Caki2 (cell line): ENCODE data around the gene DTX1. TPM values are rescaled to one million over a fixed set of nuclear protein-coding genes. Genes with fewer than 3 reads are reported as not detected.

Experiments
- DNase-seq: peaks from one replicate; pipeline ENCODE4 v3.0.0-alpha.2; 2015; ENCODE audit warnings: low read depth
- in situ Hi-C: cut with HindIII; loops from 2 replicates; pipeline ENCODE4 v1.10.0; 2016; ENCODE audit warnings: low sequenced_read_pairs, low pct_unique_long_range_greater_than_20kb, mixed read lengths
- total RNA-seq: library from RNA; depleted of rRNA; stranded (reverse); fragments of >200 nt; shearing (Covaris generic); gene quantifications from 2 replicates; pipeline ENCODE4 v1.2.3, GENCODE V29; 2014; ENCODE audit warnings: low replicate concordance

Gene DTX1
- total RNA-seq, 1 experiment from 2014 or later: not detected

GRCh38 chr12:113067987-113068935 lies 11.7 kb downstream of the DTX1 start:
- in situ Hi-C loops: no loop called here
- no peak for DNase-seq

DNA sequence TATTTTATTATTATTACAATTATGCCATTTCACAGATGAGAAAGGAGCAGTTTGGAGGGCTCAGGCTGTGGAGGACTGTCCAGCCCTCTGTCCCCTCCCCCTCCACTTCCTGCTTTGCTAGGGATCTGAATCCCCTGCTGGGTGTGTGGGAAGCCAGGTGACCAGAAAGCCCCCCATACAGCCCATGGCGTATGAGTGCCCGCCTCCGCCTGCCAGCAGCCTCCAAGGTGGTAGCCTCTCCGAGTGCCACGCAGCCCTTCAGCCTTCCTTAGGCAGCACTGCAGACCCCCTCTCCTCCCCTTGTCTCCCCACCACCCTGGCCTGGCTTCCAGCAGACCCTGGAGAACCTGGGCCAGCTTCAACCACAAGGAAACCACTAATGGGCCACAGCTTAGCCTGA lies 12.6 kb downstream of the DTX1 start:
- in situ Hi-C loops: no loop called here
- no peak for DNase-seq

DNA sequence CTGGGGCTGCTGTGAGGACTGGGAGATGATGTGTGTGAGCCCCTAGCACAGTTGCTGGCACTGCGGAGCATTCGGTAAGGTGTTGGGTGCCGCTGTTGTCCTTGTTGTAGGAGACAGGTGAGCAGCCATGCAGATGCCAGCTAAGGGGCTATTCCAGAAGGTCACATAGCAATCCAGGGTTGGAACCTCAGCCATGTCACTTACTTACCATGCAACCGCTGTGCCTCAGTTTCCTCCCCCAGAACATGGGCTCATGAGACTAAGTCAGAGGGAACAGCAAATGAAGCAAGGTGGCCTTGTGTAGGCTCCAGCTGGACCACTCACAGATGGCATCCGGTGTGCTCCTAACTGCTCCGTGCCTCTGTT lies 13.2 kb downstream of the DTX1 start:
- DNase-seq: no peak
- in situ Hi-C loops: no loop called here

- DNase-seq: no peak
- in situ Hi-C loops: no loop called here
Measured at GRCh38 chr12:113070117-113070906, 13.8 kb downstream of the DTX1 start.

DNA sequence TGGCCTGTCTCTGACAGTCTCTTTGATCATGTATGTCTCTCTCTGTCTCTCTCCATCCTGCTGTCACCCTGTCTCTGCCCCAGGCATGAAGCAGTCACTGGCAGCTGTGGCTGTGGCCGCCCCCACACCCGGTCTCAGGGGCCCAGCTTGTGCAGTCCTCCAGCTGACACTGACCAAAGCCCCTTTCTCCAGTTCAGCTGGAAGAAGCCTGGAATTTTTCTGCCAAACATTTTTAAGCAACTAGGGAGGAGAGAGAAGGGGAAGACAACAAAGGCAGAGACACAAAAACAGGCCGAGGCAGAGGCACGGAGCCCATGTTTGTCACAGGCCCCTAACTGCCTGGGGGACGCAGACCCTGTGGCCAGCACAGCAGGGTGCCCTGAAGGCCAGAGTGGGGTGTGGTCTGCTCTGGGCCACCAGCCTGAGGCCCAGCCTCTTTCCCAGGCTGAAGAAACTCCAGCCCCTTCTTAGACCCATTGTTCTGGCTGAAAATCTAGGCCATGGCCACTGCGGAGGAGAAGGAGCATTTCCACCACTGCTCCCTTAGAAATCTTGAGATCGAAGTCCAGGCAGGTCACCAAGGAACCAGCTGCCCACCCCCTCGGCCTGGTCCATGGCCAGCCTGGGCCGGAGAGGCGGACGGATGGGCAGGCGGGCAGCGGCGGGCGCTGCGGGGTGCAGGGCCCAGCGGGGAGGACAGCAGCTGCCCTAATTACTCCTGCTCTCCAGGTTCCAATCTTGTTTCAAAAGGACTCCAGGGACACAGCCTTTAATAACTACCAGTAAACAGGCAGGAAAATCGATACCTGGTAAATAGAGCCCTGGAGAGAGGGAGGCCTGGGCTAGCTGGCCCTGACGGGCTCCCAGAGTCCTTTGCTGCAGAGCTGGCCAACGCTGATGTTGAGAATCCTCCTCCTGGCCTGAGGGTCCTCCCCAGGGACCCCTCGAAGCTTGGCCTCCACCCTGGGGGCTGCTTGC lies 14.9 kb downstream of the DTX1 start:
- in situ Hi-C loops: no loop called here
- DNase-seq: no peak

- in situ Hi-C loops: no loop called here
- peak; percentile 16 for DNase-seq
Measured at GRCh38 chr12:113072136-113072535, 15.6 kb downstream of the DTX1 start.

- in situ Hi-C loops: no loop called here
- no peak for DNase-seq
Measured at GRCh38 chr12:113073586-113073985, 17.1 kb downstream of the DTX1 start.

- no peak for DNase-seq
- in situ Hi-C loops: no loop called here
Measured at GRCh38 chr12:113075137-113075683, 18.7 kb downstream of the DTX1 start.

GRCh38 chr12:113077057-113077858 lies 20.7 kb downstream of the DTX1 start:
- DNase-seq: no peak

GRCh38 chr12:113077859-113078255 lies 21.3 kb downstream of the DTX1 start:
- no peak for DNase-seq
- in situ Hi-C loops: no loop called here

More at GRCh38 chr12:113077057-113077858, 20.7 kb downstream of the DTX1 start:
- in situ Hi-C loops: no loop called here

- DNase-seq: no peak
- in situ Hi-C loops: no loop called here
Measured at GRCh38 chr12:113081873-113082272, 25.3 kb downstream of the DTX1 start.

GRCh38 chr12:113082486-113083148 lies 26.1 kb downstream of the DTX1 start:
- no peak for DNase-seq
- in situ Hi-C loops: no loop called here

DNA sequence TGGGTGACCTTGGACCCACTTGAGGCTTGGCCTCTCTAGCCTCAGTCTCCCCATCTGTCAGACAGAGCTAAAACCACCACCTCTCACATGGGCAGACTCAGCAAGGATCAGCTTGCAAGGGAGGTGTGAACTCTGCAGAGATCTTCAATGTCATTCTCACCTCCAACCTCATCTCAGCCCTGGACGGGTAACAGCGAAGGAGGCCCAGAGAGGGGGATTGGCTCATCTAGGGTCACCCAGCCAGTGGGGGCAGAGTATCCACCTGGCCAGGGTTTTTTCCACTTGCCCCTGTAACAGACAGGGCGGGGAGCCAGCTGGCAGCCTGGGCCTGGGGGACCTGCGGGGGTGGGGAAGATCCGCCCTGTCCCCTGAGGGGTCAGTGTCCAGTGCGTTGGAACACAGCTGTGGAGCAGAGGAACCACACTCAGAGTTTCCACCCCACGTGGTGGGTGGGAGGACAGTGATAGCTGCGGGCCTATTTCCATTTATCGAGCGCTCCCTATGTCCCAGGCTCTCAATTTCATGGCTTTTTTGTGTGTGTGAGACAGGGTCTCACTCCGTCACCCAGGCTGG lies 27.4 kb downstream of the DTX1 start:
- in situ Hi-C loops: no loop called here
- DNase-seq: no peak

GRCh38 chr12:113086249-113087164 lies 30.0 kb downstream of the DTX1 start:
- in situ Hi-C loops: no loop called here
- no peak for DNase-seq

DNA sequence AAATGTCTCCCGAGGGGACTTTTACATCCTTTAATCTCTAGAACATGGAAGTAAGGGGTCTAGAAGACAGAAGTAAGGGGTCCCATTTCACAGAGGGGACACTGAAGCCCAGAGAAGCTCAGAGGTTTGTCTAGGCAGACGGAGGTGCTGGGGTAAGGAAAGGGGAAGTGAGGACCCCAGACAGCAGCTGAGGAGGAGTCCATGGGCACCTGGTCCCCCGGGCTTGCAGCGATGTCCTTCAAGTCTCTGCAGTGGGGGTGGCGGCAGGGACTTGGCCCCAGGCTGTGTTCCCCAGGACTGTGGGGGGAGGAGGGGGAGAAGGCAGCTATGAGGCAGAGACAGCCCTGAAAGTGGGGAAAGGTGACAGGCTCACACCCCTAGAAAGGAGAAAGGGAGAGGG lies 30.7 kb downstream of the DTX1 start:
- in situ Hi-C loops: no loop called here
- no peak for DNase-seq

- in situ Hi-C loops: no loop called here
- no peak for DNase-seq
Measured at GRCh38 chr12:113088037-113088436, 31.5 kb downstream of the DTX1 start.
